ENCODE measurements around the gene IAPP.
"Not testable (repeated sequence)": the region's sequence is repeated elsewhere in the genome, so short reads cannot be mapped to it uniquely, and the experiment has no call there.

IAPP gene

GRCh38 chr12:21384261-21384660 lies 11.6 kb downstream of the IAPP start:
- DNase-seq, result no peak

- DNase-seq, result no peak
Measured at GRCh38 chr12:21387174-21387573, 14.5 kb downstream of the IAPP start.

GRCh38 chr12:21392384-21392783 lies 19.7 kb downstream of the IAPP start:
- no peak for DNase-seq

GRCh38 chr12:21394828-21395626 lies 22.3 kb downstream of the IAPP start:
- DNase-seq, result not testable (repeated sequence)

GRCh38 chr12:21413369-21414277 lies 40.9 kb downstream of the IAPP start:
- no peak for DNase-seq

GRCh38 chr12:21416511-21417121 lies 43.9 kb downstream of the IAPP start:
- DNase-seq, result no peak

- DNase-seq, result not testable (repeated sequence)
Measured at GRCh38 chr12:21418398-21418797, 45.7 kb downstream of the IAPP start.

GRCh38 chr12:21419009-21419699 lies 46.5 kb downstream of the IAPP start:
- not testable (repeated sequence) for DNase-seq

GRCh38 chr12:21428241-21428640 lies 55.5 kb downstream of the IAPP start:
- no peak for DNase-seq

All from femur (tissue), 1 donor.